Femur (tissue), 1 donor: ENCODE data around the gene TMCO2.
A peak's percentile ranks its signal among the peaks of the same experiment; 100 is the strongest.
"Not testable (repeated sequence)": the region's sequence is repeated elsewhere in the genome, so short reads cannot be mapped to it uniquely, and the experiment has no call there.

Experiments
- DNase-seq: peaks from one replicate; pipeline ENCODE4 v3.0.0-alpha.2; 2017

Gene TMCO2

DNA sequence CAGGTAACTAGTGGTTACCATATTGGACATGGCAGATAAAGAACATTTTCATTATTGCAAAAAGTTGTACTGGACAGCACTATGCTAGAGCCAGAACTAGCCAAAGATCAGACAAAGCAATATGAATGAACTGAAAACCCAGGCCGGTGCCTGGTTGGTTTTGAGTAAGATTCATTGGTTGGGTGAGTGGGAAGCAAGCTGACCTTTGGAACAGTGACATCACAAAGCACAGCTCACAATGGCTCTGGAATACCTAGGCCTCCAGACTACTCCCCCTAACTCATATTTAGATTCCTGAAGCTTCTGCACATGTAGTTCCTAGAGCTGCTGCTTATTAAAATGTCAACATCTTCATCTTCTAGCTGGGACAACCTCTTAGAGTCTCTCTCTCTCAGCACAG lies at the start of gene TMCO2:
TSS of gene TMCO2 (plus strand) at position 283 of the 400 bp plus-strand sequence. CDS start at position 340, 57 bp downstream.
- DNase-seq: no peak

DNA sequence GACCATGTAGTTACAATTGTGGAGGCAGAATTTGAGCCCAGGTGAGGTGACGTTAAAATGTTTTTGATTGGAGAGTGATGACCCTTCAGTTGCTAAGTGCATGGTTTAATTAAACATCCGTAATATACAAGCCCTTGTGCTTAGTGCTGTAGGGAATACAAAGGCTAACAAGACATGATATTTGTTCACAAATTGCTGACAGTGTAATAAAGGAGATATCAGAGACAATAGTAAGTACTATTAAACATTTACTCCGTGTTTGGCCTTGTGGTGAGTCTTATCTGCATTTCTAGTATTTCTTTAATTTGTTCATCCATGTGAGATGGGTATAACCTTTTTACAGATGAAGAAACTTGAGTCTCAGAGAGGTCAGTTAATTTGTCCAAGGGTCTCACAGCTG lies 48.6 kb upstream of the TMCO2 start:
- DNase-seq: no peak

GRCh38 chr1:40204856-40205255 lies 42.9 kb upstream of the TMCO2 start:
- DNase-seq: no peak

DNA sequence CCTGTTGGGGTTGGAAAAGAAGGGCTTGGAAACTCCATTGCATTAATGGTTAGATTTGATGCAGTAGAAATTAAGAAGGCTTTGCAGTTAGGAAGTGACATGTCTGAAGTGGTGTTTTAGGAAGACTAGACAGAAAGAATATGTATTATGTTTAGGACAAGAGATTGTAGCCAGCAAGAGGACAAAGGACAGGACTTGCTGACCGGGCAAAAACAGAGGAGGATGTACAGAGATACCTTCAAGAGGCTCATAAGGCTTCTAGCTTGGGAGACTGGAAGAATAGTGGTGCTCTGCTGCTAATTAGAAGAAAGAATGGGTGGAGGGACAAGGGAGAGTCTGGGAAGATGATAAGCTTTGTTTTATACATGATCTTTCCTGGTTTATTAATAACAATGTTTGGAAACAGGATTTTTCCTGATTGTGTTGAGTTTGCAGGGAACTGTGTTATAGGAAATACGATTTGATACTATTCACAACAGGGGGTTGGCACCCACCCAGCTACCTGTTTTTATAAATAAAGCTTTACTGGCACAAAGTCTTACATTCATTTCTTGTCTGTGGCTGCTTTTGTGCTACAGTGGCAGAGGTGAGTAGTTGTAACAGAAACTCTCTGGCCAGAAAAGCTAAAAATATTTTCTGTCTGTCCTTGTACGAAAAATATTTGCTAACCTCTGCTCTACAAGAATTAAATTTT lies 37.1 kb upstream of the TMCO2 start:
- DNase-seq: no peak

- DNase-seq: no peak
Measured at GRCh38 chr1:40218333-40218732, 29.4 kb upstream of the TMCO2 start.

DNA sequence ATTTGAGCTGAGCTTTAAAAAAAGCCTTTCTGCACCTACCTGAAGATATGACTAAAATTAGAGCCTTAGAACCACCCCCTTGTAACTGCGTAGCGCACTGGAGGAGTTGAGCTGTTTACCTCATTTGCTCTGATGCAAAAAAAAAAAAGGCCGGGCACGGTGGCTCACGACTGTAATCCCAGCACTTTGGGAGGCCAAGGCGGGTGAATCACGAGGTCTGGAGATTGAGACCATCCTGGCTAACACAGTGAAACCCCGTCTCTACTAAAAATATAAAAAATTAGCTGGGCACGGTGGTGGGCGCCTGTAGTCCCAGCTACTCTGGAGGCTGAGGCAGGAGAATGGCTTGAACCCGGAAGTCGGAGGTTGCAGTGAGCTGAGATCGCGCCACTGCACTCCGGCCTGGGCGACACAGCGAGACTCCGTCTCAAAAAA lies 26.2 kb upstream of the TMCO2 start:
- DNase-seq: not testable (repeated sequence)

- no peak for DNase-seq
Measured at GRCh38 chr1:40221977-40222772, 25.6 kb upstream of the TMCO2 start.

DNA sequence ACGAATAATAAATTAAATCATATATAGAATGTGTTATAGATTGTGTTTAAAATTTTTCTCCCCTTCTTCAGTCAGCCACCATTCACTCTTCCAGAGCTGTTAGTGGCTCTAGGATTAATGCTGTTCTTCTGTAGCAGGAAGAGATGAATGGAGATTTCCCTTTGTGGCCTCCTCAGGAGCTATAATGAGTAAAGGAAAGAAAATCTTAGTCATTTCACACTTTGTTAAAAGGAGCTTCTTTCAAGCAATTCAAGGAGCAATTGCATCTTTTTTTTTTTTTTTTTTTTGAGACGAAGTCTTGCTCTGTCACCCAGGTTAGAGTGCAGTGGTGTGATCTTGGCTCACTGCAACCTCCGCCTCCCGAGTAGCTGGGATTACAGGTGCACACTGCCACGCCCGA lies 23.7 kb upstream of the TMCO2 start:
- DNase-seq: no peak

- DNase-seq: no peak
Measured at GRCh38 chr1:40226192-40226591, 21.5 kb upstream of the TMCO2 start.

GRCh38 chr1:40232444-40232843 lies 15.3 kb upstream of the TMCO2 start:
- no peak for DNase-seq

GRCh38 chr1:40239626-40240025 lies 8.1 kb upstream of the TMCO2 start:
- no peak for DNase-seq

DNA sequence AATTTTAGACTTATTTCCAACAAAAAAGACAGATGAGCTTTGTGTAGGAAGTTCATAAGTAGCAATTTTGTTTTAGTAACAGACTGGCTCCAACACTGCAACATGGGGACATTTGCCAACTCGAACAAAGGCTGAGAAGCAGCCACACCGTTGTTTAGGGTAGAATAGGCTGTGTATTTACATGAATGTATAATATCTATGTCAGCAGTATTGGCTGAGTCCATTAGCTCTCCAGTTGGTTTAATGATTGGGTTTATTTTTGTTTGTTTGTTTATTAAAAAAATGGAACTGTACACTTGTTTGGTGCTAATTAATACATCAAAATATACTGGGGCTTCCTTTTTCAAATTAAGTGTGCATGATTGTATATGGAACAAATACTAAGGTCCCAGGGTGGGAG lies 7.3 kb upstream of the TMCO2 start:
- DNase-seq: no peak

- DNase-seq: no peak
Measured at GRCh38 chr1:40241362-40241761, 6.4 kb upstream of the TMCO2 start.

DNA sequence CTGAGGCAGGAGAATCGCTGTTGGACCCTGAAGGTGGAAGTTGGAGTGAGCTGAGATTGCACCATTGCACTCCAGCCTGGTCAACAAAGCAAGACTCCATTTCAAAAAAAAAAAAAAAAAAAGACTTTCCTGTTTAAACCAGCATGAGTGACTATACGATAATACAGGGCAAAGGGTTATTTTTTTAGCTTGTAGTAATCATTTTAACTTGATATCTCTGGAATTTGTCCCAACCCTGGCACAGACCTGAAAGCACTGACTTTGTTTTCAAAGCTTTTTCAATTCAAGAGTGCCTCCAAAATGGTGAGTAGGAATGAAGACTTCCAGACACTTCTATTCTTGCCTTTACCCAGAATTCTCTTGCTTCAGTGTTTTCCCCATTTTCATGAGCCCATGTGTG lies 4.4 kb upstream of the TMCO2 start:
- DNase-seq: no peak

DNA sequence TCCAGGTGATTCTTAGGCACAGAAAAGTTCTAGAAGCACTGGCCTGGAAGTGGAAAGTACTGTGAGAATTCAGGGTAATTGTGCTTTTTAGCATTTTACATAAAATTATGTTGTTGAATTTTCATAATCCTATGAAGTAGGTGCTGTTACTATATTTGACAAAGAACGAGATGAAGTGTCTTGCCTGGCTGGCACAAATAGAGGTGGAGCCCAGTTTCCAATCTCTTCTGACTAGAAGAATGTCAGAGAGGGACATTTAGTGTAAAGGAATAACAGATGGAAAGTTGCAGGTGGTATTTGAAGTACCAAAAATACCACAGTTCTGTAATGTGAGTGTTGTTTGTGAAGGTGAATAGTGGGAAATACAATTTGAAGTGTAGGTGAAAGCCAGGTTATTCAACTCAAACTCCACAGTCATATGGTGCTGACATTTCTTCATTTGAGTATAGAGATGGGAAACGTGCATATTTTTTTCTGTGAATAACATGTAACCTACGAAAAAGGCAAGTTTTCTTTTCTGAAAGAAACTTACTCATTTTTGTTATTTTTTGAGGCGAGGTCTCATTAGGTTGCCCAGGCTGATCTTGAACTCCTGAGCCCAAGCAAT lies 3.5 kb upstream of the TMCO2 start:
- DNase-seq: no peak

DNA sequence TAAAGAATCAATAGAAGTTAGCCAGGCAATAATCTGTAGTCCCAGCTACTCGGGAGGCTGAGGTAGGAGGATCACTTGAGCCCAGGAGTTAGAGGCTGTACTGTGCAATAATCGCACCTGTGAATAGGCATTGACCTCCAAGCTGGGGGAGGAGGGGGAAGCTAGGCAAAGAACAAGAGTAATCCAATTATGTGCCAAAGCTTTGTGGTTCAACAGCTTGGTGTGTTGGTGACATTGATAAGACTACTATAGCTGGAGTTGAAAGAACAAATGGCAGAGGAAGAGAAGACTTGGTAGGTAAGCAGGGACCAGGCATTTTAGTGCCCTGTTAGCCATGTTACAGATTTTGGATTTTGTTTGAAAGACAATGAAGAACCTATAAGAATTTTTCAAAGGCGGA lies 2.1 kb upstream of the TMCO2 start:
- DNase-seq: no peak

- DNase-seq: no peak
Measured at GRCh38 chr1:40248412-40248811, 675 bp downstream of the TMCO2 start.

DNA sequence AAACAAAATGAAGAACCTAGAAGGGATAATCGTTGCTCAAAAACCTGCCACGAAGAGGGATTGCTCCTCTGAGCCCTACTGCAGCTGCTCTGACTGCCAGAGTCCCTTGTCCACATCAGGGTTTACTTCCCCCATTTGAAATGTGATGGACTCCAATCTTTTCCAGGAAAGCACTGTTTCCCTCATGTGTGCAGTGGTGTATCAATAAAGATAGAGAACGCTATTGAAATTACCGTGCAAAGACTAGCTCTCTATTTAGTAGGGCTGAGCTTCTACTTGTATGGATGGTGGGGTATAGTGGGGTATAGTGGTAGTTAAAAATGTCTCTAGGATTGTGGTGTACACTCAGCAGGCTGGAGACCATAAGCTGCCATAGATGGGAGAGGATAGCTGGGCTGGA lies 3.7 kb downstream of the TMCO2 start:
- DNase-seq: no peak

GRCh38 chr1:40252601-40253000 lies 4.9 kb downstream of the TMCO2 start:
- DNase-seq: no peak

DNA sequence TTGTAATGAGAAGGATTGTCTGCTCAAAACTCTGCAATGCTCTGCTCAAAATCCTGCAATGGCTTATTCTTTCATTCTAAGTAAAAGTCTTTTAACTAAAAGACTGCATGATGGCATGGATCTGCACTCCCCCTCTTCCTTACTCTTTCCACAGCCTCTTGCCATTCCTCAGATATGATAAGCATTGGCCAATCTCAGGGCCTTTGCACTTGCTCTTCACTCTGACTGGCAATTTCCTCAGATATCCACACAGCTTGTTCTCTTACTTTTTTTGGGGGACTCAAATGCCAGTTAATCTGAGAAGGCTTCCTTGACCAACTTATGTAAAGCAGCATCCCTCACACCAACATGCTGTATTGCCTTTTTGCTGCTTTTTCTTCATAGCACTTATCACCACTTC lies 7.5 kb downstream of the TMCO2 start:
- no peak for DNase-seq

GRCh38 chr1:40256401-40257084 lies 8.8 kb downstream of the TMCO2 start:
- DNase-seq: no peak

DNA sequence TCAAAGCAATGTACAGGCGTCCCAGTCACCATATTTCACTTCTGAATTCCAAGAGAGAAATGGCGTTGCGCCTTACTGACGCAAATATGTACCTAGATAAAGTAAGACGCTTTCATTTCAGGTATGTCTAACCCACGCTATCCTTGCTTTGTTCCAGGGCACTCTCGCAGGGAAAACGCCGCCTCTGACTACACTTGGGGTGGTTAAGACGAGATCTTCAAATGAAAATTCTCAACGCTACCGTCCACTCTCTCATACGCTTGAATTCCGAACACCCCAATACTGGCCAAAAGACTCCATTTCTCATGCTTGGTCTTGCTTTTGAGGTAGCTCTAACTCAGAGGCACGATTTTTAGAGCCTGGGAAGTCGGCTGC lies 9.6 kb downstream of the TMCO2 start:
- no peak for DNase-seq

- peak; percentile 98 for DNase-seq
Measured at GRCh38 chr1:40257688-40258444, 10.1 kb downstream of the TMCO2 start, which contains the start of gene ZMPSTE24. Gene ZMPSTE24, plus strand, starts transcription at chr1:40258236. Its CDS starts 36 bp downstream, at chr1:40258272.
